Esophagus squamous epithelium (tissue), 5 donors: Measurements from ENCODE around the gene FAM32A. TPM values are rescaled to one million over a fixed set of nuclear protein-coding genes. Genes with fewer than 3 reads are reported as not detected.

Source experiments
- DNase-seq: peaks from one replicate; lab custom pipeline; 2025; lab: John Stamatoyannopoulos, UW
- H3K27ac ChIP-seq, 4 donors: fragments of 200-600 bp; sonication (generic); one replicate each; pipeline ENCODE4 v1.5.1; 2016 to 2019; ENCODE audit warnings: mild to moderate bottlenecking in 1 of 4
- H3K27me3 ChIP-seq, 4 donors: fragments of 200-600 bp; sonication (generic); 1 replicate in 3 of 4; 2 replicates in 1 of 4; pipeline versions ENCODE4 v1.5.1 to v1.6.0; 2017 to 2021; ENCODE audit warnings: antibody characterized with exemption in 1 of 4
- H3K36me3 ChIP-seq, 3 donors: fragments of 200-600 bp; sonication (generic); one replicate each; pipeline ENCODE4 v1.5.1; 2016 to 2019
- H3K4me1 ChIP-seq, 3 donors: fragments of 200-600 bp; sonication (generic); one replicate each; pipeline ENCODE4 v1.5.1; 2017 to 2019
- H3K4me3 ChIP-seq, 4 donors: fragments of 200-600 bp; sonication (generic); 1 replicate in 3 of 4; 2 replicates in 1 of 4; pipeline ENCODE4 v1.5.1; 2016 to 2019; ENCODE audit warnings: mild to moderate bottlenecking in 2 of 4, moderate library complexity in 1 of 4
- H3K9me3 ChIP-seq, 3 donors: fragments of 200-600 bp; sonication (generic); one replicate each; pipeline ENCODE4 v1.5.1; 2016 to 2019
- POLR2A ChIP-seq, 4 donors: fragments of 450-650 bp; IDR thresholded peaks; one replicate each; pipeline ENCODE4 v1.6.1; 2017; ENCODE audit warnings: antibody characterized with exemption in 4 of 4, mild to moderate bottlenecking in 4 of 4, moderate library complexity in 3 of 4
- WGBS, 2 donors: methylation state at CpG; one replicate each; pipeline ENCODE4 v1.1.5; 2018; 5-methylcytosine and 5-hydroxymethylcytosine counted together
- intact Hi-C: fragments of 100-400 bp; cut with DNase I; formaldehyde crosslinking; loops from one replicate; pipeline ENCODE4 v1.15.0; 2022
- total RNA-seq, 4 donors: library from RNA; depleted of rRNA; stranded (reverse); fragments of >200 nt; gene quantifications; one replicate each; pipeline ENCODE4 v1.1.0, GENCODE V29; 2016
- TF ChIP-seq, protein P1 (sequence below), 6 experiments: fragments of 450-650 bp in 4 of 6; fragments of 200-600 bp in 2 of 6; sonication (generic) in 2 of 6; IDR thresholded peaks; one replicate each; pipeline ENCODE4 v1.5.1; 2016 to 2019; ENCODE audit warnings: antibody characterized with exemption in 6 of 6, mild to moderate bottlenecking in 4 of 6, moderate library complexity in 4 of 6
- donor health status: DM: yes; HTN: yes; CAD: no.

Gene FAM32A
- total RNA-seq, 4 donors from 2014 or later: 53.5 to 97.4 (median 70.8) TPM

DNA sequence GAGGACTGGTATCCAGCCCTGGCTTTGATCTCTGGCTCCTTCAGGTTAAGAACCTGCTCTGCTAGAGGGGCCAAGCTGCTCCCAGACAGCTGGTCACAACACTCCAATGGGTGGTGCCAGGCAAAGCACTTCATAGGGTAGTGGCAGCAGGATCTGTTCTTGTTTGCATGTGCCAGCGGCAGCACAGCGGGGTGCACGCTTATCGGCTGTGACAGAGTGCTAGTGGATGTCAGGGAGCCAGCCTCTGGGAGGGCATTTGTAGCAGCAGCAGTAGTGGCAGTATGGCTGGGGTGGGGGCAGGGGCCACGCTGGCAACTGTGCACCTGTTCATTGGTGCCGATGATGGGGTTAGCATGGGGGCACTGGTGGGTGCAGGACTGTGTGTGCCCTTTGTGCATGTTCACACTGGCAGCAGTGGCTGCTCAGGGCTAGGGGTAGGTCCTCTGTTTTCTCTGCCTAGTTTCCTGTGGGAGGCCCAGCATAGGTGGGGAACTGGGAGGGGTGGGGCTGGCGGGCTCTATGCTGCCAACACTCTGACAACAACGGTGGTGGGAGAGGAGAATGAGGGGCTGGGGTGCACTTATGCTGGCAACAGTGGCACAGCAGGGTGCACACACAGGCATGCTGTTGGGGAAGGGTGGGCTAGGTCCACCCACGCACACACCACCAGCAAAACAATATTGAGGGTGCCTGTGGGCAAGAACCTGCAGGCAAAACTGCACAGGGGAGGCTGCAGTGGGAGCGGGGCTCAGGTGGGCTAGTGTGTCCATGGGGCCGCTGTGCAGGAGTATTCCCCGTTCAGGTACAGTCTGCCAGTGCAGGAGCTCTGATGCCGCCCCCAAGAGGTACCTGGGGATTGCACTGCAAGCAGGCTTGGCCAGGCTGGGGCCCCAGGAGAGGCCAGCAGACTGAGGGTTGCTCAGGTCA lies 31.8 kb downstream of the FAM32A start:
- H3K27me3 ChIP-seq: no peaks in the 10 kb centered on the region
- H3K9me3 ChIP-seq: peaks cover 6 to 30% (median 25%) of the 10 kb centered on the region in 3 donors
- TF ChIP-seq POLR2A (IDR thresholded peaks at IDR 0.05): no peak
- TF ChIP-seq, protein P1, sequence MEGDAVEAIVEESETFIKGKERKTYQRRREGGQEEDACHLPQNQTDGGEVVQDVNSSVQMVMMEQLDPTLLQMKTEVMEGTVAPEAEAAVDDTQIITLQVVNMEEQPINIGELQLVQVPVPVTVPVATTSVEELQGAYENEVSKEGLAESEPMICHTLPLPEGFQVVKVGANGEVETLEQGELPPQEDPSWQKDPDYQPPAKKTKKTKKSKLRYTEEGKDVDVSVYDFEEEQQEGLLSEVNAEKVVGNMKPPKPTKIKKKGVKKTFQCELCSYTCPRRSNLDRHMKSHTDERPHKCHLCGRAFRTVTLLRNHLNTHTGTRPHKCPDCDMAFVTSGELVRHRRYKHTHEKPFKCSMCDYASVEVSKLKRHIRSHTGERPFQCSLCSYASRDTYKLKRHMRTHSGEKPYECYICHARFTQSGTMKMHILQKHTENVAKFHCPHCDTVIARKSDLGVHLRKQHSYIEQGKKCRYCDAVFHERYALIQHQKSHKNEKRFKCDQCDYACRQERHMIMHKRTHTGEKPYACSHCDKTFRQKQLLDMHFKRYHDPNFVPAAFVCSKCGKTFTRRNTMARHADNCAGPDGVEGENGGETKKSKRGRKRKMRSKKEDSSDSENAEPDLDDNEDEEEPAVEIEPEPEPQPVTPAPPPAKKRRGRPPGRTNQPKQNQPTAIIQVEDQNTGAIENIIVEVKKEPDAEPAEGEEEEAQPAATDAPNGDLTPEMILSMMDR (IDR thresholded peaks at IDR 0.05): no peak
- H3K4me3 ChIP-seq: no peak overlapping the region
- no peak for DNase-seq
- no peaks in the 10 kb centered on the region for H3K4me1 ChIP-seq
- WGBS, 2 donors: 86 to 94% methylated on average over 3 to 8 of the region's 13 CpGs
- H3K36me3 ChIP-seq: peaks cover 0 to 80% (median 12%) of the 10 kb centered on the region in 3 donors
- no peak overlapping the region for H3K27ac ChIP-seq
- intact Hi-C loops: no loop called here

DNA sequence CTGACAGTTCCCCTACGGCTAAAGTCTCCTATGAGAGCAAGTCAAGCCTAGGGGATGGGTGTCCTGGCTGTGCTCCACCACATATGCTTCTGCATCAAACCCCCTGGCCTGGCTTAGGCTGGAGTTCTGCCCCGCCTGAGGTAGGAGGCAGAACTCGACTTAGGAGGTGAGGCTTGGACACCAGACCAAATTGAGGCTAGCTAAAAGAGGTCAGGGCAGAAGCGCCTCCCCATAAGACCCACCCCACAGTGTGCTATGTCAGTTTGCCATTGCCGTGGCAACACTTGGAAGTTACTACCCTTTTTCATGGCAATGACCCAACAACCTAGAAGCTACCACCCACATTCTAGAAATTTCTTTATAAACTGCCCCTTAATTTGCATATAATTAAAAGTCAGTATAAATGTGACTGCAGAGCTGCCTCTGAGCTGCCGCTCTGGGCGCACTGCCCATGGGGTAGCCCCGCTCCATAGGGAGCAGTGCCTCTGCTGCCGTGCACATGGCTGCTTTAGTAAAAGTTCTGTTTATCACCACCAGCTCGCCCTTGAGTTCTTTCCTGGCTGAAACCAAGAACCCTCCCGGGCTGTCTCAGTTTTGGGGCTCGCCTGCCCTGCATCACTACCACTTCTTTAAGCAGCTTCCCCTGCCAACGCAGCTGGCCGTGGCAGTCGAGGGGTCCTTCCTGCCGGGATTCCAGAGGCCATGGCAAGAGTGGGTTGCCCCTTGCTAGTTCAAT lies 32.7 kb downstream of the FAM32A start:
- Histone ChIP-seq H3K27me3 (no peaks in the 10 kb centered on the region), H3K4me3 (no peak overlapping the region), H3K36me3 (peaks cover 4 to 86% (median 15%) of the 10 kb centered on the region in 3 donors), H3K4me1 (no peaks in the 10 kb centered on the region), H3K27ac (no peak overlapping the region), H3K9me3 (peaks cover 6 to 37% (median 28%) of the 10 kb centered on the region in 3 donors)
- intact Hi-C loops: no loop called here
- 91 to 97% methylated on average over 7 to 16 of the region's 16 CpGs for WGBS, 2 donors
- TF ChIP-seq, protein P1 (IDR thresholded peaks at IDR 0.05): no peak
- TF ChIP-seq POLR2A (IDR thresholded peaks at IDR 0.05): no peak
- DNase-seq: no peak

DNA sequence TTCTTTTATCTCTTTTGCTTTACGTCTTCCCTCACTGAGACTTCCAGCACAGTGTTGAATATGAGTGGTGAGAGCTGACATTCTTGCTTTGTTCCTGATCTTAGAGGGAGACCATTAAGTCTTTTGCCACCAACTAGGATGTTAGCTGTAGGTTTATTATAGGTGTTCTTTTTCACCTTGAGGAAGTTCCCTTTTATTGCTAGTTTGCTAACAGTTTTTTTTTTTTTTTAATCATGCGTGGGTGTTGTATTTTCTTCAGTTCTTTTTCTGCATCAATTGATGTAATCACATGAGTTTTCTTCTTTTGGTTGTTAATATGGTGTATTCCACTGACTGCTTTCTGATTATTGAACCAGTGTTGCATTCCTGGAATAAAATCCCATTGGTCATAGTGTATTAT lies 33.6 kb downstream of the FAM32A start:
- Histone ChIP-seq H3K36me3 (peaks cover 10 to 89% (median 22%) of the 10 kb centered on the region in 3 donors), H3K4me3 (no peak overlapping the region), H3K27ac (no peak overlapping the region), H3K9me3 (peaks cover 6 to 37% (median 28%) of the 10 kb centered on the region in 3 donors), H3K27me3 (no peaks in the 10 kb centered on the region), H3K4me1 (no peaks in the 10 kb centered on the region)
- 81 to 100% methylated on average over 2 of the region's 2 CpGs for WGBS, 2 donors
- intact Hi-C loops: no loop called here
- TF ChIP-seq POLR2A (IDR thresholded peaks at IDR 0.05): no peak
- TF ChIP-seq, protein P1 (IDR thresholded peaks at IDR 0.05): no peak
- DNase-seq: no peak

DNA sequence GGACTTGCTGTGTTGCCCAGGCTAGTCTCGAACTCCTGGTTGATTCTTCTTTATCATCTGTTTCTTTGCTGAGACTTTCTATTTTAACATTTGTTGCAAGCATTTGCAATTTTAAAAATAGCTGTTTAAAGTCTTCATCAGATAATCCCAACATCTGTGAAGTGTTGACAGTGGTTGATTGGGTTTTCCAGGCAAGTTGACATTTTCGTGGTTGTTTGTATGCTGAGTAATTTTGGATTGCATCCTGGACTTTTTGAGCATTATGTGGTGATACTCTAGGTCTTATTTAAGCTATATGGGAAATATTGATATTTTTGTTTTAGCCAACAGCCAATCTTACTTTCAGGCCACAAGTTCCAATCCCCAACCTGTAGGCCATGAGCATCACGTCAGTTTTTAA lies 37.6 kb downstream of the FAM32A start:
- intact Hi-C loops: no loop called here
- no peak for DNase-seq
- Histone ChIP-seq H3K27me3 (no peaks in the 10 kb centered on the region), H3K27ac (no peak overlapping the region), H3K4me1 (no peaks in the 10 kb centered on the region), H3K9me3 (peaks cover 6 to 37% (median 28%) of the 10 kb centered on the region in 3 donors), H3K4me3 (no peak overlapping the region), H3K36me3 (peaks cover 19 to 100% (median 21%) of the 10 kb centered on the region in 3 donors)
- TF ChIP-seq, protein P1 (IDR thresholded peaks at IDR 0.05): no peak
- TF ChIP-seq POLR2A (IDR thresholded peaks at IDR 0.05): no peak
- WGBS, 2 donors: 86 to 91% methylated on average over 3 of the region's 3 CpGs
